ENCODE data around the gene HSPB1. TPM values are rescaled to one million over a fixed set of nuclear protein-coding genes. Genes with fewer than 3 reads are reported as not detected.
A peak's percentile ranks its signal among the peaks of the same experiment; 100 is the strongest.

HSPB1 gene
- total RNA-seq, 1 donor from 2014 or later = 235 TPM

DNA sequence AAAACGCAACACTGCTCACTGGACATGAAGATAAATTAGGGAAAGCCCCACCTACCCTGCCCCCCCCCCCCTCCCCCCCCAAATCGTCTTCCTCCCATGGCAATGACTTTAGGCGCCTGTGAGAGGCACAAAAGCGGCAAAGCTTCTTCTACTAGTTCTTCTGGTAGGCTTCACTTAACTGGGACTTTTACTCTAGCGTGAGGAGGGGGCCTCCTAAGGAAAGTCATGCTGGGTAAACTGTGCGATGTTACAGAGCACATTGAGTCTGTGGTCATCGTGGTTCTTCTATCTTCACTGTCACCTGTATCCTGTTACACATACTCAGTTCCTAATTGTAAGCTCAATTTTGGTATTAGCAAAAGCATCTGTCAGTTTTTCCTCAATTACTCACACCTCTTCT lies 25.1 kb downstream of the HSPB1 start:
- Mint-ChIP-seq H3K9me3 (no peaks in the 10 kb centered on the region), H3K27ac (peak overlapping the region; percentile 63), H3K27me3 (ENCODE audit: low read depth) (no peaks in the 10 kb centered on the region), H3K4me3 (no peak overlapping the region), H3K36me3 (peaks cover 31% of the 10 kb centered on the region), H3K4me1 (peaks cover 16% of the 10 kb centered on the region)
- DNase-seq (ENCODE audit: low spot score in 2 of 2, unreplicated experiment in 2 of 2) = no peak
- TF ChIP-seq, protein P1, sequence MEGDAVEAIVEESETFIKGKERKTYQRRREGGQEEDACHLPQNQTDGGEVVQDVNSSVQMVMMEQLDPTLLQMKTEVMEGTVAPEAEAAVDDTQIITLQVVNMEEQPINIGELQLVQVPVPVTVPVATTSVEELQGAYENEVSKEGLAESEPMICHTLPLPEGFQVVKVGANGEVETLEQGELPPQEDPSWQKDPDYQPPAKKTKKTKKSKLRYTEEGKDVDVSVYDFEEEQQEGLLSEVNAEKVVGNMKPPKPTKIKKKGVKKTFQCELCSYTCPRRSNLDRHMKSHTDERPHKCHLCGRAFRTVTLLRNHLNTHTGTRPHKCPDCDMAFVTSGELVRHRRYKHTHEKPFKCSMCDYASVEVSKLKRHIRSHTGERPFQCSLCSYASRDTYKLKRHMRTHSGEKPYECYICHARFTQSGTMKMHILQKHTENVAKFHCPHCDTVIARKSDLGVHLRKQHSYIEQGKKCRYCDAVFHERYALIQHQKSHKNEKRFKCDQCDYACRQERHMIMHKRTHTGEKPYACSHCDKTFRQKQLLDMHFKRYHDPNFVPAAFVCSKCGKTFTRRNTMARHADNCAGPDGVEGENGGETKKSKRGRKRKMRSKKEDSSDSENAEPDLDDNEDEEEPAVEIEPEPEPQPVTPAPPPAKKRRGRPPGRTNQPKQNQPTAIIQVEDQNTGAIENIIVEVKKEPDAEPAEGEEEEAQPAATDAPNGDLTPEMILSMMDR (IDR thresholded peaks at IDR 0.05; ENCODE audit: unreplicated experiment) = no peak

DNA sequence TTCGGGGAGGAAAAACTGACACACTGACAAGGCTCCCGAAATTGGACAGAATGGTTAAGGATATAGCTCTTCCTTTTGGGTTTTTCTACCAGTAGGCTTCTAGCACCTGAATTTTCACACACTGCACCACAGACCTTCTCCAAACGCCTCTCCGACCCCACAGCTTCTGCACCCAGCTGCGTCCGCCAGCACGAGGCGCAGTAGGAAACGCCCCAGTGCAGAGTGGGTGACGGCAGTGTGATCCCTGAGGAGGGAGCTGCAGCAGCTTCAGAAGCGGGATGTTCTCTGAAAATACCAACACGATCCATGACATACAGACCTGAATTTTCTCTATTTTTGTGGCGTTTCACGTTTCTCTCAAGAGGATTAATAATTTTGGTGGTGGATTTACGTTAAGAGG lies 25.9 kb downstream of the HSPB1 start:
- no peak for DNase-seq (ENCODE audit: low spot score in 2 of 2, unreplicated experiment in 2 of 2)
- H3K27ac Mint-ChIP-seq = peak overlapping the region; percentile 4

DNA sequence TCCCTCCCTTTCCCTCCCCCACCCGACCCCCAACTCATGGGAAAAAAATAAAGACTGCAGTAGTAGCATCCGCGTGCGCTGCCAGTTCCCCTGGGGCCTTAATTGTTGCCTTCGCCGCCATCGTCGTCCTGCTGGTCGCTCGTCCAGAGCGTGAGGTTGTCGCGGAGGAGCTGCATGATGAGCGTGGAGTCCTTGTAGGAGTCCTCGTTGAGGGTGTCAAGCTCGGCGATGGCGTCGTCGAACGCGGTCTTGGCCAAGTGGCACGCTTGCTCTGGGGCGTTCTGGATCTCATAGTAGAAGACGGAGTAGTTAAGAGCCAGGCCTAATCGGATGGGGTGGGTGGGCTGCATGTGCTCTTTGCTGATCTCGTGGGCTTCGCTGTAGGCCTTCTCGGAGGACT lies 27.0 kb downstream of the HSPB1 start:
- peaks cover 16% of the 10 kb centered on the region for H3K4me1 Mint-ChIP-seq
- DNase-seq (ENCODE audit: low spot score in 2 of 2, unreplicated experiment in 2 of 2) = no peak
- TF ChIP-seq, protein P1 (IDR thresholded peaks at IDR 0.05; ENCODE audit: unreplicated experiment) = no peak
- H3K27me3 Mint-ChIP-seq (ENCODE audit: low read depth) = no peaks in the 10 kb centered on the region
- H3K9me3 Mint-ChIP-seq = no peaks in the 10 kb centered on the region
- H3K27ac Mint-ChIP-seq = no peak overlapping the region
- H3K4me3 Mint-ChIP-seq = no peak overlapping the region
- H3K36me3 Mint-ChIP-seq = peaks cover 28% of the 10 kb centered on the region

More for the DNA sequence above, 25.9 kb downstream of the HSPB1 start:
- H3K4me1 Mint-ChIP-seq = peaks cover 16% of the 10 kb centered on the region
- TF ChIP-seq, protein P1 (IDR thresholded peaks at IDR 0.05; ENCODE audit: unreplicated experiment) = no peak
- H3K27me3 Mint-ChIP-seq (ENCODE audit: low read depth) = no peaks in the 10 kb centered on the region
- H3K9me3 Mint-ChIP-seq = no peaks in the 10 kb centered on the region
- no peak overlapping the region for H3K4me3 Mint-ChIP-seq
- peaks cover 29% of the 10 kb centered on the region for H3K36me3 Mint-ChIP-seq

DNA sequence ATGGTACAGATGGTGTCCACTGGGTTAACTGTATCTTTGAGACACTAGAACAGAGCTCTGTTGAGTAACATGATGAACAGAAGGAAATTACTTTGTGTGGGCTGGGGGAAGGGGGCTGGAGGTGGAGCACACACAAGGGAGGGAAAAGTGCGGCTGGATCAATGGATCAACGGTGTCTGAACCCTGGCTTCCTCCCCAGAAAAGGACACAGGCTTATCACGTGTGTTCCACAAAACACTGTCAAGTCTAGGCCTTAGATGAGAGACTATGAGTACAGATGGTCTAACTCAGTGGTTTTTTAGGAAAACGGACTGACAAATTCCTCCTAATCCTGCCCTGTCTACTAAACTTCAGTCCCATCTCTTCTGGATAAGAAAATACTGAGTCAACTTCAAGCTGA lies 27.8 kb downstream of the HSPB1 start:
- H3K4me1 Mint-ChIP-seq = peaks cover 16% of the 10 kb centered on the region
- no peaks in the 10 kb centered on the region for H3K27me3 Mint-ChIP-seq (ENCODE audit: low read depth)
- no peak for DNase-seq (ENCODE audit: low spot score in 2 of 2, unreplicated experiment in 2 of 2)
- TF ChIP-seq, protein P1 (IDR thresholded peaks at IDR 0.05; ENCODE audit: unreplicated experiment) = no peak
- no peak overlapping the region for H3K4me3 Mint-ChIP-seq
- H3K27ac Mint-ChIP-seq = peak overlapping the region; percentile 47
- H3K36me3 Mint-ChIP-seq = peaks cover 28% of the 10 kb centered on the region
- H3K9me3 Mint-ChIP-seq = no peaks in the 10 kb centered on the region

DNA sequence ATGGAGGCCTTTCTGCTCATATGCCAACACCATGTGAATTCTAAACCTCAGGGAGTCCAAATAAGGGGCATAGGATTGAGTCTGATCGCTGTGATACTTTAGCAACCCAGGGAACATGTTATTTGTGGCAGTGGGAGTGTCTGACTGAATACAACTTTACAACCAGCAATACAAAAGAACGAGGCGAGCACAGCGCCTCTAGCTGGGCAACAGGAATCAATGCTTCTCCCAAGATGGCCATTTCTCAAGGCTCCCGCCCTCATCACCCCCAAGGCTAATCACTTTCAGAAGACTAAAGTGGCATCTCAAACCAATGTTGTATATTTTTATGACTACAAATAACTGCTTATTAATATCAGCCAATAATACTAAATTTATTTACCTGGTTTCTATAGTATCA lies 28.2 kb downstream of the HSPB1 start:
- no peak for DNase-seq (ENCODE audit: low spot score in 2 of 2, unreplicated experiment in 2 of 2)
- TF ChIP-seq, protein P1 (IDR thresholded peaks at IDR 0.05; ENCODE audit: unreplicated experiment) = no peak
- H3K27me3 Mint-ChIP-seq (ENCODE audit: low read depth) = no peaks in the 10 kb centered on the region
- H3K27ac Mint-ChIP-seq = peak overlapping the region; percentile 47
- peaks cover 16% of the 10 kb centered on the region for H3K4me1 Mint-ChIP-seq
- H3K4me3 Mint-ChIP-seq = no peak overlapping the region
- H3K9me3 Mint-ChIP-seq = no peaks in the 10 kb centered on the region
- H3K36me3 Mint-ChIP-seq = peaks cover 28% of the 10 kb centered on the region

DNA sequence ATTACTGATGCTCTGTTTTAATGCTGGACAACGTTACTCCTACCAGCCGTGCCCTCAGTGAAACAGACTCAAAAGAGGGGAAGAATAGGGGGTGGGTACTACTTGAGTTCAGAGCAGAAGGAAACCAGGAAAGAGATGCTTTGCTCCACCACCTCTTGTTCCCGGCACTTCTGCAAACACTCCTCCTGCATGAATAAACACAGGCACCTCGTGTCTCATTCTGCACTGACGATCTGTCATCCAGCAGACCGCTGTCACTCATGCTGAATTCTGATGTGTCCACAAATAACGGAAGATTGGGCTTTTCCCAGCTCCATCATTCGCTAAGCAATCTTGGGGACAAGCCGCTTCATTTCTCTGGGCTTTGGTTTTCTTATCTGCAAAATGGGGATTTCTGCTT lies 29.6 kb downstream of the HSPB1 start:
- TF ChIP-seq, protein P1 (IDR thresholded peaks at IDR 0.05; ENCODE audit: unreplicated experiment) = no peak
- Mint-ChIP-seq H3K4me3 (no peak overlapping the region), H3K9me3 (no peaks in the 10 kb centered on the region), H3K27me3 (ENCODE audit: low read depth) (no peaks in the 10 kb centered on the region), H3K27ac (no peak overlapping the region), H3K4me1 (peaks cover 15% of the 10 kb centered on the region), H3K36me3 (peaks cover 27% of the 10 kb centered on the region)
- no peak for DNase-seq (ENCODE audit: low spot score in 2 of 2, unreplicated experiment in 2 of 2)

Data from mesothelial cell of epicardium (in vitro differentiated cells).